CD4-positive, alpha-beta T cell treated with Interleukin-12 subunit alpha and Interleukin-12 subunit beta, for 1 hour (primary cell): ENCODE data around the gene PLCB4.

ENCODE experiments used
- DNase-seq: peaks from one replicate; pipeline ENCODE4 v3.0.0-alpha.2; 2020

Gene PLCB4

GRCh38 chr20:9109566-9109965 lies 40.7 kb downstream of the PLCB4 start:
- DNase-seq, result no peak

GRCh38 chr20:9110365-9110764 lies 41.5 kb downstream of the PLCB4 start:
- no peak for DNase-seq

GRCh38 chr20:9110916-9111432 lies 42.1 kb downstream of the PLCB4 start:
- no peak for DNase-seq

GRCh38 chr20:9112541-9113515 lies 43.9 kb downstream of the PLCB4 start:
- DNase-seq, result no peak

- DNase-seq, result no peak
Observed at GRCh38 chr20:9114709-9115108, 45.8 kb downstream of the PLCB4 start.

DNA sequence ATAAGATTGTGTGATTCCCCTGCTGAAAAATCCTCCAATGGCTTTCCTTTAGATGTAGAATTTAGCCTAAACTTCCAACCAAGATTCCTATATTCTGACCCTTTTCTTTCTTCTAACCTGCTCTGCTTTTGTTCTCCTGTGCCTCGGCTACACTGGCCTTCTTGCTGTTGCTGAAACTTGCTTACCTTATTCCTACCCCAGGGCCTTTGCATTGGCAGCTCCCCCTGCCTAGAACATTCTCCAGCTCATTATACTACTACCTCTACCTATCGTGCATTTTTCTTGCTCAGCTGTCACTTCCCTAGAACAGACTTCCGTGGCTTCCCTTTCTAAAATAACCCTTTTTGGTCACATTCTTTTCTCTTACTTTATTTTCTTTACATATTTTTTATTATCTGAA lies 48.7 kb downstream of the PLCB4 start:
- no peak for DNase-seq

GRCh38 chr20:9119776-9120175 lies 50.9 kb downstream of the PLCB4 start:
- no peak for DNase-seq

- DNase-seq, result no peak
Observed at GRCh38 chr20:9121211-9121610, 52.3 kb downstream of the PLCB4 start.

DNA sequence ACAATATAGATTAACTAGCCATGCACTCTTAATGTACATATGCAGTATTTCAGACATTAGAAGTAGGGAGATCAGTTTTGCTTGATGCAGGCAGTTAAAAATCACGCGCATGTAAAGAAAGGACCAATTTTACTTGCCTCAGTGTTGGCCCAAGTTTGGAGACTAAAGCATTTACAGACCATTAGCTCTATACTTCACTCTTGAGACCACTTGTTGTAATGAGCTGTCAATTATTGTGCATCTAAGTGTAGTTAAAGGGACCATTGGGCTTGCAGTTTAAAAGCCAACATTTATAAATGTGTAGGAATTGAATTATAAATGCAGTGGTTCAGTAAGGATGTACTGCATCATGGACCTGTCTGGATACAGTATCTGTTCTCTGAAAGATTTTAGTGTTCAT lies 53.7 kb downstream of the PLCB4 start:
- no peak for DNase-seq

- DNase-seq, result no peak
Observed at GRCh38 chr20:9126527-9126926, 57.6 kb downstream of the PLCB4 start.

DNA sequence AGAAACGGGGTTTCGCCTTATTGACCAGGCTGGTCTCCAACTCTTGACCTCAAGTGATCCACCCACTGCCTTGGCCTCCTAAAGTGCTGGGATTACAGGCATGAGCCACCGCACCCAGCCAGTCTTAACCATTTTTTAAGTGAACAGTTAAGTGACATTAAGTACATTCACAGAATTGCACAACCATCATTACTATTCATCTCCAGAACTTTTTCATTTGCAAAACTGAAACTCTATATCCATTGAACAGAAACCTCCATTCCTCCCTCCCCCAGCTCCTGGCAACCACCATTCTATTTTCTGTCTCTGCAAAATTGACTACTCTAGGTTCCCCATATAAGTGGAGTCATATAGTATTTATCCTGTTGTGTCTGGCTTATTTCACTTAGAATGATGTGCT lies 59.7 kb downstream of the PLCB4 start:
- DNase-seq, result no peak

DNA sequence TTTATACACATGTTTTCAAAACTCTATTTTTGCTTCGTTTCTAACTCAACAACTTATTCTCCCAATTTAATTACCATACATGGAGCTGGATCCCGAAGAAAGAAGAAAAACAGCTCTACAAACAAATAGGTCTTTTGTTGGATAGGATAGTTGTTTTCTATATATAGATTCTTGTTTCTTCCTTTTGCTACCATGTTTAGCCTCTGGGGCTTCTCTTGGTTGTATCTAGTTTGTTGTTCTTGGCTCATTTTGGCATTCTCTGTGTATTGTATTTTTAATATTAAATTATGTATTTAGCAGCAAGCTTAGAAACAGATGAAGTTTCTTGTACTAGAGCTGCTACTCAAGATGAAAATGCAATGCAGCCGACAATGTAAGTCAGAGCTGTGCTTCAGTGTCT lies 60.9 kb downstream of the PLCB4 start:
- DNase-seq, result no peak

GRCh38 chr20:9130521-9130920 lies 61.6 kb downstream of the PLCB4 start:
- no peak for DNase-seq

- DNase-seq, result no peak
Observed at GRCh38 chr20:9131841-9132240, 63.0 kb downstream of the PLCB4 start.

GRCh38 chr20:9134346-9134745 lies 65.5 kb downstream of the PLCB4 start:
- no peak for DNase-seq

GRCh38 chr20:9136114-9136513 lies 67.2 kb downstream of the PLCB4 start:
- no peak for DNase-seq

- no peak for DNase-seq
Observed at GRCh38 chr20:9137001-9137400, 68.1 kb downstream of the PLCB4 start.

GRCh38 chr20:9139106-9139833 lies 70.4 kb downstream of the PLCB4 start:
- DNase-seq, result no peak

DNA sequence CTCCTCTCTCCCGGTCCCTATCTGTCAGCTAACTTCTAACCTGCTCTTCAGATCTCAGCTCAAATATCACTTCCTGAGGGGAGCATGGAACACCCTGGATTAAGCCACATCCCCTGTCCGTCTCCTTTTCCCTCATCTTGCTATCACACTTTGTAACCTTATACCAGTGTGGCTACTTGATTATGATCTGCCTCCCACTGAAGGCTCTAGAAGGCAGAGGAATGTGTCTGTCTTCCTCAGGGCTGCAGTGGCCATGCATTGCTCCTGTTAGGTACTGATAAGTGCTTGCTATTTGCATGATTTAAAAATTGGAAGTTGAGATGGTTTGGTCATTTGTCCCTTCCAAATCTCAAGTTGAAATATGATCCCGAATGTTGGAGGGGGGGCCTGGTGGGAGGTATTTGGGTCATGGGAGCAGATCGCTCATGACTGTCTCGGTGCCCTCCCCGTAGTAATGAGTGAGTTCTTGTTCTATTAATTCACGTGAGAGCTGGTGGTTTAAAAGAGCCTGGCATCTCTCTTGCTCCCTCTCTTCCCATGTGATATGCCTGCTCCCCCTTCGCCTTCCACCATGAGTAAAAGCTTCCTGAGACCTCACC lies 71.4 kb downstream of the PLCB4 start:
- no peak for DNase-seq

DNA sequence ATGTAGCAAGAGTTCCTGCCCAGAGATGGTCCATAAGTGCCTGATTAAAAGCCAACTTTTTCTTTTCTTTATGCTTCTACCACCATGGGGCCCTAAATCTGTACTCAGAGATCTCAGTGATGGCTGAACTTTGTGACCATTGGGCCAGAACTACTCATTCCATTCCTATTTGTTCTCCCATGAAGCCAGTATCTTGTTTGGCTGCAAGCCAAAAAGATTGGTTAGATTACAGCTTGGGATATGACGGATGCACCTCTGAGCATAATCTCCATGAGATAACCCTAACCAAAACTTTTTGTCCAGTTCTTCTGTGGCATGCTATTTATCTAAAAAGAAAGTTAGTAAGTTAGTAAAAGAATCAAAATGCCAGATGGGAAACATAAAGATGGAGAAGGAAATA lies 72.2 kb downstream of the PLCB4 start:
- no peak for DNase-seq

DNA sequence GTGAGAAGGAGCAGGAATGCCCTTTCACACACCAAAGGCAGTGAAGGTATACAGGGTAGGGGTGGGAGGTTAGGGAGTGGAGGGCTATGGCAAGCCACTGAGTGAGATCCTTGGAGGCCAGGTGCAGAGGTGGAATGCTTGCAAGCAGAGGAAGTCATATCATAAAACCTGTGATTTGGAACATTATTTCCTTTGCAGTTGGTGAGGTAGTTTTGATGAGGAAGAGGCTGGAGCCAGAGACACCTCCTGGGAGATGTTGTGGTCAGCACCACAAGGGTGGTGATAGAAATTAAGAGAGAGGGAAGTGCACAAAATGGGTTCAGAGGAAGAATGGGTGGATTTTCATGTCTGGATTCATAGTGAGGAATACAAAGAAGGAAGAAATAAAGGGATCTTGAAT lies 73.0 kb downstream of the PLCB4 start:
- DNase-seq, result no peak

DNA sequence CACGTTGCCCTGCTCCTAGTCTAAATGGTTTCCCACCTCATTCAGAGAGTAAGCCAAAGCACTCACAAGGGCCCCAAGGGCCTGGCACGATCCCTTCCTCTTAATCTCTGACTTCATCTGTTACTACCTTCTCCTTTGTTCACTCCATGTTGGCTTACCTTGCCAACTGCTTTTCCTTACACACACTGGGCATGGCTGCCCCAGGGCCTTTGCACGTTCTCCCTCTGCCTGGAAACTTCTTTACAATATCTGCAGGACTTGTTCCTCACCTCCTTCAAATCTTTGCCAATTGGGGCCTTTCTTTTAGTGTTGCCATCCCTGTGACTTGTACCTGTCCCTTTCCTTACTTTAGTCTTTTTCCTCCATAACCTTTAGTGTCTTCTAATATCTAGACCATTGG lies 73.9 kb downstream of the PLCB4 start:
- no peak for DNase-seq

GRCh38 chr20:9143926-9144325 lies 75.0 kb downstream of the PLCB4 start:
- no peak for DNase-seq

DNA sequence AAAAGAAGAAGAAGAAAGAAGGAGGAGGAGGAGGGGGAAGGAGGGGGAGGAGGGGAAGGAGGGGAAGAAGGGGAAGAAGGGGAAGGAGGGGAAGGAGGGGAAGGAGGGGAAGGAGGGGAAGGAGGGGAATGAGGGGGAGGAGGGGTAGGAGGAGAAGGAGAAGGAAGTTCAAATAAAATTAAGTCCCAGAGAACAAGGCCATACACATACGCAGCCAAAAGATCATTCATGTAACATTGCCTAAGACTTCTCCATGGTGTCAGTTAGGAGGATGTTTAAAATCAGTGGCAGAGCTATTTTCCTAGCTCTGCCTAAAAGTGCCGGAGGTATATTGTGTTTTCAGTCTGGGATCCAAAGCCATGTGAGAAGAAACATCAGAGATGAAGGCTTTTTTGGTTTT lies 75.8 kb downstream of the PLCB4 start:
- DNase-seq, result no peak
